Kidney (tissue), 14 donors: ENCODE data around the gene NSUN7. TPM values are rescaled to one million over a fixed set of nuclear protein-coding genes. Genes with fewer than 3 reads are reported as not detected.

Experiments
- DNase-seq, 5 donors: peaks; one replicate each; pipeline ENCODE4 v3.0.0-alpha.2; 2013 to 2020
- FAIRE-seq: peaks from 2 replicates; lab custom pipeline; 2012; peaks lifted over from hg19 to GRCh38; lab: Jason Lieb, UNC
- H3K27ac ChIP-seq, 2 donors: one replicate each; pipeline ENCODE4 v1.7.0; 2013; ENCODE audit warnings: low read depth in 2 of 2, low read length in 2 of 2, inconsistent platforms in 1 of 2
- H3K27me3 ChIP-seq: one replicate; pipeline ENCODE4 v1.7.1; 2013; ENCODE audit warnings: low read length, inconsistent platforms; ENCODE audit not compliant: control insufficient read depth, insufficient read depth
- H3K36me3 ChIP-seq, 3 donors: one replicate each; pipeline versions ENCODE4 v1.7.0 to v1.7.1; 2013; ENCODE audit warnings: low read length in 3 of 3, control low read depth in 1 of 3, inconsistent platforms in 1 of 3; ENCODE audit not compliant: insufficient read depth in 3 of 3, control insufficient read depth in 2 of 3
- H3K4me1 ChIP-seq, 3 donors: one replicate each; pipeline versions ENCODE4 v1.7.0 to v1.7.1; 2013; ENCODE audit warnings: low read length in 3 of 3, inconsistent platforms in 1 of 3, low read depth in 1 of 3; ENCODE audit not compliant: control insufficient read depth in 2 of 3, insufficient read depth in 2 of 3
- H3K4me3 ChIP-seq, 3 donors: one replicate each; pipeline versions ENCODE4 v1.7.0 to v1.8.1; 2013; ENCODE audit warnings: low read length in 3 of 3, control low read depth in 1 of 3, inconsistent platforms in 1 of 3
- H3K9ac ChIP-seq, 3 donors: one replicate each; pipeline versions ENCODE4 v1.7.0 to v1.7.1; 2013; ENCODE audit warnings: low read length in 3 of 3, control low read depth in 1 of 3, inconsistent platforms in 1 of 3
- H3K9me3 ChIP-seq, 3 donors: one replicate each; pipeline versions ENCODE4 v1.7.0 to v1.7.1; 2013; ENCODE audit warnings: low read length in 3 of 3, control low read depth in 1 of 3, inconsistent platforms in 1 of 3; ENCODE audit not compliant: control insufficient read depth in 2 of 3, insufficient read depth in 1 of 3
- CTCF ChIP-seq: IDR thresholded peaks from 3 replicates; pipeline ENCODE4 v1.5.1; 2012; ENCODE audit warnings: mild to moderate bottlenecking, moderate library complexity, borderline replicate concordance; ENCODE audit not compliant: insufficient read depth; ENCODE audit errors: extremely low read depth
- intact Hi-C: fragments of 100-400 bp; cut with DNase I; formaldehyde crosslinking; loops from one replicate; pipeline ENCODE4 v1.11.1; 2022
- polyA plus RNA-seq: library from polyadenylated mRNA; stranded (reverse); fragments of 350-450 nt; fragmentation: Illumina TruSeq; extraction: RNeasy Lipid Tissue Mini Kit (QIAGEN cat#74804); gene quantifications from one replicate; pipeline ENCODE4 v1.2.3, GENCODE V29; 2014; ENCODE audit warnings: low read depth, low replicate concordance; ENCODE audit not compliant: insufficient read depth
- total RNA-seq: library from RNA; stranded (reverse); fragmentation: NEBNext Ultra II Directional; extraction: Animal tissue kit (Norgen Biotek cat#: 25700); gene quantifications from one replicate; pipeline ENCODE4 v1.2.1, GENCODE V29; 2021
- donor health status: control.
- donor health status: control.
- donor health status: control.
- donor health status: control.
- donor health status: control.
- donor health status: DM: yes; HTN: yes; CAD: no.
- donor health status: Normal renal cell carcinoma (clear cell type).

Gene NSUN7
- total and polyA plus RNA-seq, 2 donors from 2014 or later, result 4.1 to 7.6 TPM

- Histone ChIP-seq H3K9ac (no peak overlapping the region), H3K36me3 (peaks cover 0 to 11% (median 8%) of the 10 kb centered on the region in 3 donors), H3K4me1 (peaks cover 3% of the 10 kb centered on the region in 3 donors), H3K27me3 (no peaks in the 10 kb centered on the region), H3K9me3 (no peaks in the 10 kb centered on the region), H3K27ac (no peak overlapping the region), H3K4me3 (no peak overlapping the region)
- intact Hi-C loops, result no loop called here
- FAIRE-seq, result no peak
- no peak for DNase-seq
- TF ChIP-seq CTCF, result no peak
These were observed 87.5 kb downstream of the NSUN7 start for GRCh38 chr4:40837094-40837870.

GRCh38 chr4:40838742-40839141, 89.0 kb downstream of the NSUN7 start:
- DNase-seq (no peak), FAIRE-seq (no peak)
- peaks cover 3 to 5% (median 3%) of the 10 kb centered on the region in 3 donors for H3K4me1 ChIP-seq
- intact Hi-C loops, result no loop called here
- H3K4me3 ChIP-seq, result no peak overlapping the region
- no peak overlapping the region for H3K27ac ChIP-seq
- H3K36me3 ChIP-seq, result peaks cover 0 to 3% (median 0%) of the 10 kb centered on the region in 3 donors
- H3K9me3 ChIP-seq, result no peaks in the 10 kb centered on the region
- no peak overlapping the region for H3K9ac ChIP-seq
- H3K27me3 ChIP-seq, result no peaks in the 10 kb centered on the region
- no peak for TF ChIP-seq CTCF

DNA sequence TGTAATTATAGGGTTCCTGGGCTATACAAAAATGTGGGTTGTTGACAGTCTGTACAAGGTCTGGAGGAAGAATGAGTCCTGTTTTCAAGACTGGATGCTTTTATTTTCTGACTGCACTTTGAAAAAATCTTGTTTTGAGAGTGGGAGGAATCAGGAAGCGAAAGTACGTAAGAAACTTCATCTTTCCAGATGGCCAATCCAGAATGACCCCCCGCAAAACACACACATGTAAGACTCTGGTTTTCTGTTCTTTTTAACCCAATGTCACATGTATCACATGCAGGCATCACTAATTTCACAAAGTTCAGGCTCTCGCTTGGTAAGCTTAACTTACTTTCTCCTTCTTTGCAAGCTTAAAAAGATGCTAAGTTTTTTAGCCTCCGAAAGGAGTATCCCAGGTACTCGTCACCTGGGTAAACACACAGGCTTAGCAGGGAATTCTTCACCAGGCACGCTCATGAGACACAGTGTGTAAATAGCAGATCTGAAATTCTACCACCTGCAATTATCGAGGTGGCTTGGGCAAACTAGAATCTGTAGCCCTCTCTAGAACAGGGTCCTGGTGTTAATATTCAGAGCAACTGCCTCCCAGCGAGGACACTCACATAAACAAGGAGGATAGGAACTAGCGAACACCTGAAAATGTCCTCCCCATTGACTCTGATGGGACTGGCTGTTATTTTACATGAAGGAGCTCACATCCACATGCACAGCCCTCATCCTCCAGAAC, 90.7 kb downstream of the NSUN7 start:
- intact Hi-C loops, result no loop called here
- Histone ChIP-seq H3K4me1 (peaks cover 3 to 7% (median 3%) of the 10 kb centered on the region in 3 donors), H3K4me3 (no peak overlapping the region), H3K9ac (no peak overlapping the region), H3K27ac (no peak overlapping the region), H3K9me3 (no peaks in the 10 kb centered on the region), H3K27me3 (no peaks in the 10 kb centered on the region), H3K36me3 (peaks cover 0 to 3% (median 0%) of the 10 kb centered on the region in 3 donors)
- DNase-seq (no peak), FAIRE-seq (no peak)
- TF ChIP-seq CTCF, result no peak
